ENCODE results near the gene C11orf52.

C11orf52 gene

DNA sequence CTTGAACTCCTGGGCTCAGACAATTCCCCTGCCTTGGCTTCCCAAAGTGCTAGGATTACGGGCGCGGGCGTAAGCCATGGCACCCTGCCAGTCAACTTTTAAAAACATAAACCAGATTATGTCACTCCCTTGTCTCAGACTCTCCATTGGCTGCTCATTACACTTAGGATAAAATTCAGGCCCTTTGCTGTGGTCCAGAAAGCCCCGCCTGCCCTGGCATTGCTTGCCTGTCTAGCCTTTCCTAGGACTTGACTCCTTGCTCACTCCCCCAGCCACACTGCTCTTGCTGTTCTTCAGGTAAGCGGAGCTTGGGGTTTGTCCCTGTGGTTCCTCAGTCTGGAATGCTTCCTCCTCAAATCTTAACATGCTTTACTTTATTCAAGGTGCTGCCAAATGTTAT is 48.9 kb downstream of the C11orf52 start:
- TF ChIP-seq EZH2phosphoT487 (IDR thresholded peaks at IDR 0.05; ENCODE audit: low read length), result no peak
- Histone ChIP-seq H3K79me2 (ENCODE audit: low read length) (no peaks in the 10 kb centered on the region), H3K4me3 (ENCODE audit: low read length) (no peak overlapping the region), H3F3A (ENCODE audit: insufficient read depth, low read length) (peaks cover 10% of the 10 kb centered on the region; the same call in 1 of the 2 replicates), H3K27me3 (replicated peaks; ENCODE audit: insufficient read depth, low read length) (no peaks in the 10 kb centered on the region), H3K9me2 (replicated peaks; ENCODE audit: insufficient read depth, low read length) (no peaks in the 10 kb centered on the region), H3K36me3 (replicated peaks; ENCODE audit: insufficient read depth, low read length) (no peaks in the 10 kb centered on the region), H3K4me1 (ENCODE audit: low read length) (peaks cover 11% of the 10 kb centered on the region), H3K27ac (ENCODE audit: low read length) (no peak overlapping the region), H2AFZ (ENCODE audit: low read length) (no peak overlapping the region), H4K20me1 (ENCODE audit: insufficient read depth, low read length) (no peaks in the 10 kb centered on the region), H3K4me2 (ENCODE audit: low read depth, low read length) (no peak overlapping the region), H3K9ac (ENCODE audit: low read length) (no peak overlapping the region), H3K9me3 (replicated peaks; ENCODE audit: insufficient read depth, low read length) (no peaks in the 10 kb centered on the region)
- DNase-seq, result no peak

DNA sequence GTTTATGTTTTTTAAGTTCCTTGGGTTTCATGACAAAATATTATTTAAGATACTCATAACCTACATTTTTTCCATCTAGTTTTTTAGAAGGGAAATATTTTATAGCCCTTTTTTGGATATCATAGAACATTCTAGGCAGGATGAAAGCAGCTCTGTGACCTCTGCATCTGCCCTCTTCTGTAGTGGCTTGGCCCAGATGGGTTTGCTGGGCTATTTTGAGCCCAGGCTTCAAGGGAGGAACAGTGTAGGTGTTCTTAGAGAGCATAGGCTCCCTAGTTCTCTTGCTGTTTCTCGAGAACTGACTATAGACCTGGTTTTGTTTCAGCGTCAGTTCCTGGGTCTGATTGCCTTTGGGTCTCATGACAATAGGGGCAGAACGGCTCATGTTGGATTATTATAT is 50.6 kb downstream of the C11orf52 start:
- H3K9ac ChIP-seq (ENCODE audit: low read length), result no peak overlapping the region
- no peak for TF ChIP-seq EZH2phosphoT487 (IDR thresholded peaks at IDR 0.05; ENCODE audit: low read length)
- TF ChIP-seq, protein P1, sequence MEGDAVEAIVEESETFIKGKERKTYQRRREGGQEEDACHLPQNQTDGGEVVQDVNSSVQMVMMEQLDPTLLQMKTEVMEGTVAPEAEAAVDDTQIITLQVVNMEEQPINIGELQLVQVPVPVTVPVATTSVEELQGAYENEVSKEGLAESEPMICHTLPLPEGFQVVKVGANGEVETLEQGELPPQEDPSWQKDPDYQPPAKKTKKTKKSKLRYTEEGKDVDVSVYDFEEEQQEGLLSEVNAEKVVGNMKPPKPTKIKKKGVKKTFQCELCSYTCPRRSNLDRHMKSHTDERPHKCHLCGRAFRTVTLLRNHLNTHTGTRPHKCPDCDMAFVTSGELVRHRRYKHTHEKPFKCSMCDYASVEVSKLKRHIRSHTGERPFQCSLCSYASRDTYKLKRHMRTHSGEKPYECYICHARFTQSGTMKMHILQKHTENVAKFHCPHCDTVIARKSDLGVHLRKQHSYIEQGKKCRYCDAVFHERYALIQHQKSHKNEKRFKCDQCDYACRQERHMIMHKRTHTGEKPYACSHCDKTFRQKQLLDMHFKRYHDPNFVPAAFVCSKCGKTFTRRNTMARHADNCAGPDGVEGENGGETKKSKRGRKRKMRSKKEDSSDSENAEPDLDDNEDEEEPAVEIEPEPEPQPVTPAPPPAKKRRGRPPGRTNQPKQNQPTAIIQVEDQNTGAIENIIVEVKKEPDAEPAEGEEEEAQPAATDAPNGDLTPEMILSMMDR (IDR thresholded peaks at IDR 0.05; ENCODE audit: low read length), result no peak
- TF ChIP-seq EZH2 (optimal IDR thresholded peaks at IDR 0.05; ENCODE audit: low read depth, low read length), result no peak
- H3K36me3 ChIP-seq (replicated peaks; ENCODE audit: insufficient read depth, low read length), result no peaks in the 10 kb centered on the region
- DNase-seq, result no peak
- no peak overlapping the region for H3K27ac ChIP-seq (ENCODE audit: low read length)
- no peak overlapping the region for H3K4me3 ChIP-seq (ENCODE audit: low read length)
- H2AFZ ChIP-seq (ENCODE audit: low read length), result no peak overlapping the region
- H3K27me3 ChIP-seq (replicated peaks; ENCODE audit: insufficient read depth, low read length), result no peaks in the 10 kb centered on the region
- H3K79me2 ChIP-seq (ENCODE audit: low read length), result no peaks in the 10 kb centered on the region
- no peak overlapping the region for H3K4me2 ChIP-seq (ENCODE audit: low read depth, low read length)
- H4K20me1 ChIP-seq (ENCODE audit: insufficient read depth, low read length), result no peaks in the 10 kb centered on the region
- peaks cover 17% of the 10 kb centered on the region for H3F3A ChIP-seq (ENCODE audit: insufficient read depth, low read length)
- no peaks in the 10 kb centered on the region for H3K9me3 ChIP-seq (replicated peaks; ENCODE audit: insufficient read depth, low read length)
- no peaks in the 10 kb centered on the region for H3K9me2 ChIP-seq (replicated peaks; ENCODE audit: insufficient read depth, low read length)
- H3K4me1 ChIP-seq (ENCODE audit: low read length), result peaks cover 12% of the 10 kb centered on the region

DNA sequence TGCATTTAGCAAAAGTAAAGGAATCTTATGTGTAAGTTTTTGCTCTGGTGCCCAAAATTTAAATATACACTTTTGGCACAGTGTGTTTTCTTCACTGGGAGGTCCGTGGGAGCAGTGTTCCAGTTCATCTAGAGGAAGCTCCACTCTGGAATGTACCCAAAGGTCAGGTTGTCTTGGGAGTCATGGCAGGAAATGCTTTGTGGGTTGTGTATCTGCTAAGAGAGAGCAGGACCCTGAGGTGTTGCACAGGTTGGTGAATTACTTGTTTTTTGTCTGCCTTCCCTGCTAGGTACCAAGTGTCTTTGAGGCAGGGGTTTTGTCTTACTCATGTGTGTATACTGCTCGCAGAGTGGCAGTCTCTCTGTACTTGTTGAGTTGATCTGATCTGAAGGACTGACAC is 55.7 kb downstream of the C11orf52 start:
- H3K9me2 ChIP-seq (replicated peaks; ENCODE audit: insufficient read depth, low read length), result no peaks in the 10 kb centered on the region
- H3K4me1 ChIP-seq (ENCODE audit: low read length), result peaks cover 17% of the 10 kb centered on the region
- H3K4me3 ChIP-seq (ENCODE audit: low read length), result no peak overlapping the region
- no peak for DNase-seq
- no peak overlapping the region for H3K4me2 ChIP-seq (ENCODE audit: low read depth, low read length)
- H3K27ac ChIP-seq (ENCODE audit: low read length), result no peak overlapping the region
- TF ChIP-seq, protein P1 (IDR thresholded peaks at IDR 0.05; ENCODE audit: low read length), result no peak
- TF ChIP-seq EZH2 (optimal IDR thresholded peaks at IDR 0.05; ENCODE audit: low read depth, low read length), result no peak
- no peaks in the 10 kb centered on the region for H3K9me3 ChIP-seq (replicated peaks; ENCODE audit: insufficient read depth, low read length)
- no peak overlapping the region for H2AFZ ChIP-seq (ENCODE audit: low read length)
- H3K79me2 ChIP-seq (ENCODE audit: low read length), result no peaks in the 10 kb centered on the region
- H4K20me1 ChIP-seq (ENCODE audit: insufficient read depth, low read length), result no peaks in the 10 kb centered on the region
- H3F3A ChIP-seq (ENCODE audit: insufficient read depth, low read length), result peaks cover 17% of the 10 kb centered on the region
- no peaks in the 10 kb centered on the region for H3K27me3 ChIP-seq (replicated peaks; ENCODE audit: insufficient read depth, low read length)
- H3K9ac ChIP-seq (ENCODE audit: low read length), result no peak overlapping the region
- H3K36me3 ChIP-seq (replicated peaks; ENCODE audit: insufficient read depth, low read length), result no peaks in the 10 kb centered on the region

DNA sequence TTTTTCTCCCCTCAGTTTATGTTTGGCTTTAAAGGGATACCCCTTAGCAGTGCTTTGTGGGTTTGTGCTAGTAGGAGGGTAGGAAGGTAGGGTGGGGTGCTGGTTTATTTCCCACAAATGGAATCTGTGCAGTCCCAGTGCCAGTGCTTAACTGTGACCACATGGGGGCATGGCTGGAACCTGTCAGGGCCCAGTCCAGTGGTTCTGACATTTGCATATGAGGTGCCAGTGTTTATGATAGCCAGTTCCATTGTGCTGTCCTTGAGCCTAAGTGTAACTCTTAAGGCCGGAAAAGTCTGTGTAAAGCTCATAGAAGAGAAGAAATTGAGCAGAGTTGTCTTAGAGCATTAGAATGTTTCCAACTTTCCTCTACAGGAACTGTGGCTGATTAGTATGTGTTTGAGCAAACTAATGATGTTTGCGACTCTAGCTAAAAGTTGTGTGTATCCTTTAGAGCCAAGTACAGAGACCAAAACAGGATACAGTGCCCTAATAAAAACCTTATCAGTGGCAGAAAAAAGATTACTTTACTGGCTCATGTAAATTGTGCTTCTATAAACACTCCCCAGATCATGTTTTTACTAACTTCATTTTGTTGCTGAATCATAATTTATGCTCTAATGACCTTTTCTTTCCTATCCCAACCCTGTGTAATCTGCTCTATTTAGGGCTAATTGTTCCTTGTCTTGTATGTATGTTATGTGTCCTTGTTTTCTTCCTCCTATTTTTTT is 56.5 kb downstream of the C11orf52 start:
- TF ChIP-seq, protein P1 (IDR thresholded peaks at IDR 0.05; ENCODE audit: low read length), result peak; percentile 17; the same call in 1 of the 2 replicates
- no peak for TF ChIP-seq EZH2 (optimal IDR thresholded peaks at IDR 0.05; ENCODE audit: low read depth, low read length)
- DNase-seq, result no peak
- H3K4me2 ChIP-seq (ENCODE audit: low read depth, low read length), result no peak overlapping the region

More for the DNA sequence above, 56.5 kb downstream of the C11orf52 start:
- H3K9ac ChIP-seq (ENCODE audit: low read length), result no peak overlapping the region
- H3K27ac ChIP-seq (ENCODE audit: low read length), result no peak overlapping the region
- no peak overlapping the region for H2AFZ ChIP-seq (ENCODE audit: low read length)
- peaks cover 17% of the 10 kb centered on the region for H3K4me1 ChIP-seq (ENCODE audit: low read length)
- H3K9me2 ChIP-seq (replicated peaks; ENCODE audit: insufficient read depth, low read length), result no peaks in the 10 kb centered on the region
- H3K4me3 ChIP-seq (ENCODE audit: low read length), result no peak overlapping the region
- no peaks in the 10 kb centered on the region for H3K79me2 ChIP-seq (ENCODE audit: low read length)
- H4K20me1 ChIP-seq (ENCODE audit: insufficient read depth, low read length), result no peaks in the 10 kb centered on the region
- peaks cover 17% of the 10 kb centered on the region for H3F3A ChIP-seq (ENCODE audit: insufficient read depth, low read length)
- no peaks in the 10 kb centered on the region for H3K9me3 ChIP-seq (replicated peaks; ENCODE audit: insufficient read depth, low read length)
- no peaks in the 10 kb centered on the region for H3K36me3 ChIP-seq (replicated peaks; ENCODE audit: insufficient read depth, low read length)
- H3K27me3 ChIP-seq (replicated peaks; ENCODE audit: insufficient read depth, low read length), result no peaks in the 10 kb centered on the region

Measured in MM.1S (cell line).